BLaER1 treated with 17β-estradiol and CSF1 and Interleukin-3, amounts not matched to agents 10 nM and 100 nM (cell line): Measurements from ENCODE around the gene SYP.

Experiments
- H3K27ac ChIP-seq, 11 experiments: shearing (Covaris generic); formaldehyde crosslinking; 2 replicates each; pipeline ENCODE4 v1.8.1; 2022
- H3K27me3 ChIP-seq, 11 experiments: shearing (Covaris generic); formaldehyde crosslinking; 2 replicates each; pipeline ENCODE4 v1.8.1; 2022
- H3K36me3 ChIP-seq, 11 experiments: shearing (Covaris generic); formaldehyde crosslinking; 2 replicates each; pipeline ENCODE4 v1.8.1; 2022
- H3K4me1 ChIP-seq, 10 experiments: shearing (Covaris generic); formaldehyde crosslinking; 2 replicates each; pipeline ENCODE4 v1.8.1; 2022
- H3K4me2 ChIP-seq, 11 experiments: shearing (Covaris generic); formaldehyde crosslinking; 2 replicates each; pipeline ENCODE4 v1.8.1; 2022
- H3K4me3 ChIP-seq, 10 experiments: shearing (Covaris generic); formaldehyde crosslinking; 2 replicates each; pipeline ENCODE4 v1.8.1; 2022
- H3K9ac ChIP-seq, 11 experiments: shearing (Covaris generic); formaldehyde crosslinking; 2 replicates each; pipeline ENCODE4 v1.8.1; 2022
- H3K9me3 ChIP-seq, 11 experiments: shearing (Covaris generic); formaldehyde crosslinking; replicated peaks in 1 of 11; 2 replicates each; pipeline ENCODE4 v1.8.1; 2022
- H4K20me1 ChIP-seq, 11 experiments: shearing (Covaris generic); formaldehyde crosslinking; 2 replicates each; pipeline ENCODE4 v1.8.1; 2022
- Cebpa-rat ChIP-seq, 11 experiments: shearing (Covaris generic); IDR thresholded peaks; 2 replicates each; pipeline ENCODE4 v1.8.1; 2022

The SYP gene

DNA sequence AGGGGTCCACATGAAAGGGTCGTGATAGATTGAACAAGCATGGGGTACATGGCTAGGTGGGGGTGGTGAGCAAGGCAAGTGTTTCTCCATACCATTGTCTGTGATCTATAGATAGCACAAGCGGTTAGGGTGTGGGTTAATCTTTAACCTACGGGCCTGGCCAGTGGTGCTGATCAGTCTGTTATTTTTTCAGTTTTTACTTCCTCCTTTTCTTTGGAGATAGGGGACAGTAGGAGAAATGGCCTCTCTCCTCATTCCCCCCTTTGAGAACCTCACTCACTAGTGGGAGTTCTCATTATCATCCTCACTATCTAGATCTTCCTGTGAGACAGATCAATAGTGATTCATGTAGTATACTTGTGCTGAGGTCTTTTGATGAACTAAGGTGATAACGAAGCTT is 60.3 kb downstream of the SYP start:
- Histone ChIP-seq H3K27ac (no peak overlapping the region), H3K4me2 (no peak overlapping the region), H4K20me1 (no peaks in the 10 kb centered on the region), H3K9me3 (peaks cover 49 to 83% (median 67%) of the 10 kb centered on the region in 11 experiments), H3K36me3 (peaks cover 0 to 9% (median 0%) of the 10 kb centered on the region in 11 experiments; a peak in 4 of 22 replicates), H3K4me3 (peak overlapping the region in 5 of 10 experiments; percentile 0 to 29 (median 19); a peak in 2 of 20 replicates), H3K9ac (no peak overlapping the region), H3K27me3 (peaks cover 0 to 33% (median 16%) of the 10 kb centered on the region in 11 experiments; a peak in 14 of 22 replicates), H3K4me1 (no peaks in the 10 kb centered on the region)
- TF ChIP-seq Cebpa-rat (IDR thresholded peaks at IDR 0.05), result no peak
